Spleen (tissue), 7 donors: ENCODE results near the gene NELFA.

Experiments
- POLR2A ChIP-seq, 3 donors: fragments of 450-650 bp; IDR thresholded peaks; one replicate each; pipeline ENCODE4 v1.5.1; 2017; ENCODE audit warnings: antibody characterized with exemption in 3 of 3, mild to moderate bottlenecking in 1 of 3
- TF ChIP-seq, protein P1 (sequence below), 11 experiments: fragments of 200-600 bp in 7 of 11; fragments of 450-650 bp in 4 of 11; sonication (generic) in 4 of 11; IDR thresholded peaks in 8 of 11; conservative IDR thresholded peaks in 3 of 11; 1 replicate in 7 of 11; 2 replicates in 4 of 11; pipeline versions ENCODE4 v1.4.0 to v1.8.0; 2016 to 2021; ENCODE audit warnings: antibody characterized with exemption in 11 of 11, inconsistent platforms in 4 of 11, mild to moderate bottlenecking in 1 of 11
- donor health status: DM: no; HTN: no; CAD: no; lungs with moderate emphysema.
- donor health status: DM: no; HTN: no; CAD: no.
- donor health status: DM: no; HTN: no; CAD: no.

DNA sequence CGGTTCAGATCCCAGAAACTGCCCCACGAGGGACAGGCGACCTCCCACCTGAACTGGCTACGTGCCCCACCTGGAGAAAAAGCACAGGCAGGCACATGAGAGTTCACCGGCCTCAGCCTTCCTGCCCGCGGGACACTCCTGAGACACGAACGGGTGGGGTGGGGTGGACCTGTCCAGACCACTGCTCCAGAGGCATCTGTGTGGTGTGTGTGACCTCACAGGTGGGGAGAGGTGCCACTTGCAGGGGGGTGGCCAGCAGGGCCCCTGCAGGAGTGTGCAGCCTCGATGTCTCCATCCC lies 18.5 kb downstream of the NELFA start:
- TF ChIP-seq POLR2A (IDR thresholded peaks at IDR 0.05), result no peak
- TF ChIP-seq, protein P1, sequence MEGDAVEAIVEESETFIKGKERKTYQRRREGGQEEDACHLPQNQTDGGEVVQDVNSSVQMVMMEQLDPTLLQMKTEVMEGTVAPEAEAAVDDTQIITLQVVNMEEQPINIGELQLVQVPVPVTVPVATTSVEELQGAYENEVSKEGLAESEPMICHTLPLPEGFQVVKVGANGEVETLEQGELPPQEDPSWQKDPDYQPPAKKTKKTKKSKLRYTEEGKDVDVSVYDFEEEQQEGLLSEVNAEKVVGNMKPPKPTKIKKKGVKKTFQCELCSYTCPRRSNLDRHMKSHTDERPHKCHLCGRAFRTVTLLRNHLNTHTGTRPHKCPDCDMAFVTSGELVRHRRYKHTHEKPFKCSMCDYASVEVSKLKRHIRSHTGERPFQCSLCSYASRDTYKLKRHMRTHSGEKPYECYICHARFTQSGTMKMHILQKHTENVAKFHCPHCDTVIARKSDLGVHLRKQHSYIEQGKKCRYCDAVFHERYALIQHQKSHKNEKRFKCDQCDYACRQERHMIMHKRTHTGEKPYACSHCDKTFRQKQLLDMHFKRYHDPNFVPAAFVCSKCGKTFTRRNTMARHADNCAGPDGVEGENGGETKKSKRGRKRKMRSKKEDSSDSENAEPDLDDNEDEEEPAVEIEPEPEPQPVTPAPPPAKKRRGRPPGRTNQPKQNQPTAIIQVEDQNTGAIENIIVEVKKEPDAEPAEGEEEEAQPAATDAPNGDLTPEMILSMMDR (IDR thresholded peaks at IDR 0.05 in 8 of 11, conservative IDR thresholded peaks at IDR 0.05 in 3 of 11), result no peak
